Large intestine (tissue), 12 donors: ENCODE measurements around the gene ARHGAP24. TPM values are rescaled to one million over a fixed set of nuclear protein-coding genes. Genes with fewer than 3 reads are reported as not detected.

ENCODE experiments used
- DNase-seq, 2 donors: peaks; one replicate each; pipeline versions ENCODE4 v3.0.0 to v3.0.0-alpha.2; 2013
- H3K27ac ChIP-seq: one replicate; pipeline ENCODE4 v1.5.1; 2013; ENCODE audit warnings: low read length
- H3K27me3 ChIP-seq: 2 replicates; pipeline ENCODE4 v1.6.1; 2013; ENCODE audit warnings: low read length; ENCODE audit not compliant: control insufficient read depth, insufficient read depth
- H3K36me3 ChIP-seq: 2 replicates; pipeline ENCODE4 v1.6.1; 2013; ENCODE audit warnings: low read length; ENCODE audit not compliant: control insufficient read depth, insufficient read depth
- H3K4me1 ChIP-seq: one replicate; pipeline ENCODE4 v1.6.1; 2013; ENCODE audit warnings: low read length; ENCODE audit not compliant: control insufficient read depth, insufficient read depth
- H3K4me3 ChIP-seq: one replicate; pipeline ENCODE4 v1.5.1; 2013; ENCODE audit warnings: low read length
- H3K9me3 ChIP-seq: one replicate; pipeline ENCODE4 v1.6.1; 2013; ENCODE audit warnings: mild to moderate bottlenecking, low read depth, low read length, moderate library complexity; ENCODE audit not compliant: control insufficient read depth
- WGBS: methylation state at CpG from one replicate; pipeline ENCODE4 v1.1.5; 2013; ENCODE audit warnings: low lambda C conversion rate; ENCODE audit not compliant: insufficient coverage; 5-methylcytosine and 5-hydroxymethylcytosine counted together
- long read RNA-seq, 11 donors: transcript quantifications; one replicate each; lab custom pipeline, GENCODE V29; 2026
- polyA plus RNA-seq: library from polyadenylated mRNA; unstranded; fragments of 120-200 nt; gene quantifications from one replicate; pipeline ENCODE4 v1.2.1, GENCODE V29; 2013

Gene ARHGAP24
- 6.7 TPM for polyA plus RNA-seq
- long read RNA-seq, donor 1, partial matches to known transcripts = 0 of 2 reads
- long read RNA-seq, donor 1, other reads (novel, unspliced or antisense) = 0 of 2 reads
- long read RNA-seq, donor 2 = 0 reads
- long read RNA-seq, donor 3 = 0 reads
- long read RNA-seq, donor 4 = 0 reads
- long read RNA-seq, donor 5, partial matches to known transcripts = 0 of 1 reads
- long read RNA-seq, donor 5, other reads (novel, unspliced or antisense) = 0 of 1 reads
- long read RNA-seq, donor 6, full-length matches to known transcripts = 2 of 2 reads
- long read RNA-seq, donor 6, partial matches to known transcripts = 0 of 2 reads
- long read RNA-seq, donor 6, other reads (novel, unspliced or antisense) = 0 of 2 reads
- long read RNA-seq, donor 7, partial matches to known transcripts = 0 of 1 reads
- long read RNA-seq, donor 7, other reads (novel, unspliced or antisense) = 0 of 1 reads
- long read RNA-seq, donor 8, partial matches to known transcripts = 0 of 1 reads
- long read RNA-seq, donor 8, other reads (novel, unspliced or antisense) = 0 of 1 reads
- long read RNA-seq, donor 9, partial matches to known transcripts = 0 of 1 reads
- long read RNA-seq, donor 9, other reads (novel, unspliced or antisense) = 0 of 1 reads
- long read RNA-seq, donor 10, partial matches to known transcripts = 0 of 2 reads
- long read RNA-seq, donor 10, other reads (novel, unspliced or antisense) = 0 of 2 reads
- long read RNA-seq, donor 11 = 0 reads

DNA sequence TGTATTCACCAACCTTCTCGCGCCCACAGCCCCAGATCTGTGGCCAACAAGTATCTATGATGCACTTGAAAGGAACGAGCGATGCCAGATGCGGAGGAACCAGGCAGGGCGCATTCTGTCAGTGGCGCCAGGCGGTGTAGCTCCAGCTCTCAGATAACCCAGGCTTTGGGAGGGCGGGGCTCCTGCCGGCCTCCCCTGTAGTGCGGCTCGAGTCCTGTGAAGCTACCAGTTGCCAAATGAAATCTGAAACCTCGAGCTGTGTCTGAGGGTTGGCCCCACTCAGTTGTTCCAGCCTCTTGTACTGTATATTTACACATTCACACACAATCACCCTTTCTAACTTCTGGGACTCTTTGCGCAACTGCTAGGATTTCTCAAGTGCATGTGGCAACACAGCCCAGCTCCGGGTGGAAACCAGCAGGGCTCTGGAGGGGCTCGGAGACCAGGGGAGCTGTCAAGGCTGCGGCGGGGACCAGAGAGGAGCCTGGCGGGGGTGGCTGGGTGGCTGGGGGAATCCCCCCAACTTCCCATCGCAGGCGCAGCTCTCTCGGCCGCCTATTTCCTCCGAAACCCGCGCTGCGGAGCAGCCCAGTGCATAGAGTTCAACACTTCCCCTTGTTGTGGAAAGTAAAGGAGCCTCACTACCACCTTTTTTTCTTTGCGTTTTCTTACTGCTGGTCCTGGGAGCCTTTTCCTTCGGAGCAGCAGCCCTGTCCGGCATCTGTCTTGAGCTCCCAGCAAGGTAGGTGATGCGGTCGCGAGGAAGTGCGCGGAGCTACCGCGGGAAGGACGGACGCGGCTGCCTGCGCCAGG is at the start of gene ARHGAP24:
ARHGAP24 (plus strand) TSS at position 333 of the 813 bp plus-strand sequence.
- Histone ChIP-seq H3K27me3 (peaks cover 3% of the 10 kb centered on the region), H3K27ac (peak within 1 kb of the TSS; percentile 26), H3K4me1 (peaks cover 3% of the 10 kb centered on the region), H3K4me3 (peak within 1 kb of the TSS; percentile 44), H3K9me3 (no peaks in the 10 kb centered on the region), H3K36me3 (no peaks in the 10 kb centered on the region)
- no CpG with 5 or more reads among the region's 41 CpGs for WGBS
- DNase-seq = peak; percentile 64 to 82

- DNase-seq = no peak
- Histone ChIP-seq H3K36me3 (no peaks in the 10 kb centered on the region), H3K4me1 (no peaks in the 10 kb centered on the region), H3K27me3 (no peaks in the 10 kb centered on the region), H3K4me3 (no peak overlapping the region), H3K9me3 (no peaks in the 10 kb centered on the region), H3K27ac (no peak overlapping the region)
- no CpG with 5 or more reads among the region's 3 CpGs for WGBS
Measured at GRCh38 chr4:85426366-85426765, 48.6 kb upstream of the ARHGAP24 start.

DNA sequence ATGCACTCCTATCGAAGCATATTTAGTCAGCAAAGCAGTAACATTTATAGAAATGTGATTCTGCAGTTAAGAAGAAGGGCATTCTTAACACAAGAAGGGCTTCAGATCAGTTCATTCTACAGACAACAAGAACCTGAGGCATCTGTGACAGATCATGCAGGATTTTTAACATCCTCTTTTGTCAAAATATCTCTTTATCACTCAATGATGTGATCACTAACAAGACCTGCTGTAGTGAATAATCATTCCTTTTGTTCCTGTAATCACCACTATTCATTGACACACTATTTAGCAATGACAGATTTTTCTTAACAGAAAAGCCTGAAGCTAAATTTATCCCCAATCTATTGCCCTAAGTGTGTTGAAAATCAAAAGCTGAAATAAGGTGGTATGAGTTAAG is 47.8 kb upstream of the ARHGAP24 start:
- Histone ChIP-seq H3K27ac (no peak overlapping the region), H3K27me3 (no peaks in the 10 kb centered on the region), H3K4me3 (no peak overlapping the region), H3K4me1 (no peaks in the 10 kb centered on the region), H3K9me3 (no peaks in the 10 kb centered on the region), H3K36me3 (no peaks in the 10 kb centered on the region)
- no peak for DNase-seq
- WGBS = no CpG with 5 or more reads among the region's 1 CpG

DNA sequence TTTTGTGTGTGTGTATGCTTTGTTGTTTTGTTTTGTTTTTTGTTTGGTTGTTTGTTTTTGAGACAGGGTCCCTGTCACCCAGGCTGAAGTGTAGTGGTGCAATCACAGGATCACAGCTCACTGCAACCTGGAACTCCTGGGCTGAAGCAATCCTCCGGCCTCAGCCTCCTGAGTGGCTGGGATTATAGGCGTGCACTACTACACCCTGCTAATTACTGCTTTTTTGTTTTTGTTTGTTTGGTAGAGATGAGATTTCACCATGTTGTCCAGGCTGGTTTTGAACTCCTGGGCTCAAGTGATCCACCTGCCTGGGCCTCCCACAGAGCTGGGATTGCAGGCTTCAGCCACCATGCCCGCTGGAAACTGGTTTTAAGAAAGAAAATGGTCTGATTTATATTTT is 44.7 kb upstream of the ARHGAP24 start:
- no peaks in the 10 kb centered on the region for H3K4me1 ChIP-seq
- H3K4me3 ChIP-seq = no peak overlapping the region
- no peaks in the 10 kb centered on the region for H3K9me3 ChIP-seq
- no peak for DNase-seq
- no CpG with 5 or more reads among the region's 3 CpGs for WGBS
- no peaks in the 10 kb centered on the region for H3K36me3 ChIP-seq
- H3K27ac ChIP-seq = no peak overlapping the region
- no peaks in the 10 kb centered on the region for H3K27me3 ChIP-seq

GRCh38 chr4:85430697-85431096 is 44.3 kb upstream of the ARHGAP24 start:
- WGBS = no CpG with 5 or more reads among the region's 5 CpGs
- DNase-seq = no peak

DNA sequence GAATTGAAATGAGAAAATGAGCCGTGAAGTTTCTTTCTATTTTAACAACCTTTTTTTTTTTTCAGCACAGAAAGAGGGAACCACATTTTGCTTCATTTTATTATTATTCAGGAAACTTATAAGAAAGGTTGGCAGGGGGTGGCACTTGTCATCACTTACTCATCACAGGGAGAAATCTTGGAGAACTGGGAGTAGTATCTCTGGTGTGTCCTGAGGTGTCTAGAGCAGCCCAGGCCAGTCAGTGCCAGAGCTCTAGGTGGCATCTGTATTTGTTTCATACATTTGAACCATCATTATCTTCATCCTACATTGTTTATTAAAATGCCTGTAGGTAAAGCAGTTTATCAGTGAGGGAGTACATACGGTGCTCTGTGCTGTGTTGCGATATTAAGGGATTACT is 43.8 kb upstream of the ARHGAP24 start:
- no peak for DNase-seq
- WGBS = 60% methylated on average over 1 of the region's 3 CpGs
- H3K27me3 ChIP-seq = no peaks in the 10 kb centered on the region
- no peak overlapping the region for H3K27ac ChIP-seq
- H3K4me3 ChIP-seq = no peak overlapping the region
- H3K36me3 ChIP-seq = no peaks in the 10 kb centered on the region
- H3K4me1 ChIP-seq = no peaks in the 10 kb centered on the region
- no peaks in the 10 kb centered on the region for H3K9me3 ChIP-seq

More at GRCh38 chr4:85430697-85431096, 44.3 kb upstream of the ARHGAP24 start:
- H3K27me3 ChIP-seq = no peaks in the 10 kb centered on the region
- H3K36me3 ChIP-seq = no peaks in the 10 kb centered on the region
- no peak overlapping the region for H3K27ac ChIP-seq
- H3K4me1 ChIP-seq = no peaks in the 10 kb centered on the region
- no peaks in the 10 kb centered on the region for H3K9me3 ChIP-seq
- no peak overlapping the region for H3K4me3 ChIP-seq

DNA sequence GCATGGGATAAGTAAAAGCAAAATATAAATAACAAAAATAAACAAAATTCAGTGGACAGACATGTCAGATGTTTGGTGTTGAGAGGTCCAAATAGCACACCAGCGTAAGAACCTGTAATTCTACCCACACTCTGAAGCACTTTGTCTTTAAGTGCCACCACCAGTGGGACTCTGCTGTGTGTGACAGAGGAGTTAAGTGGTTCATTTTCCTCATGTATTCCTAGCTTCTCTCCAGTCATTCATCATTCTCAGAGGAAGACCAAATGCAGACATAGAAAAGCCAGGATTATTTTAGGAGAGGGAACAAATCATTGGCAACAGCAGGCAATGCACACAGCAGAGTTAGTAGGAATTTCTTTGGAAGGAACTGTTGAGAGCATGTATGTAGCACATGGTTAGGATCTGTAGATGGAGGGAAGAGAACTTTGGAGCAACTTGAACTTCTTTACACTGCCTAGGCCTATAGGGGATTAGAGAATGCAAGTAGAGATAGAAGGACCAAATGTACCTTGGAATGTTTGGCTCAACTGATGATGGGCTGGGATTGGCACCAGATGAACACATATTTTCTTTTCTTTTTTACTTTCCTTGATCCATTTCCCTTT is 43.0 kb upstream of the ARHGAP24 start:
- Histone ChIP-seq H3K9me3 (no peaks in the 10 kb centered on the region), H3K27ac (no peak overlapping the region), H3K4me1 (no peaks in the 10 kb centered on the region), H3K4me3 (no peak overlapping the region), H3K27me3 (no peaks in the 10 kb centered on the region), H3K36me3 (no peaks in the 10 kb centered on the region)
- no peak for DNase-seq
- no CpG with 5 or more reads among the region's 1 CpG for WGBS

- H3K9me3 ChIP-seq = no peaks in the 10 kb centered on the region
- H3K4me1 ChIP-seq = no peaks in the 10 kb centered on the region
- H3K36me3 ChIP-seq = no peaks in the 10 kb centered on the region
- no peak overlapping the region for H3K4me3 ChIP-seq
- no peaks in the 10 kb centered on the region for H3K27me3 ChIP-seq
- no CpG with 5 or more reads among the region's 1 CpG for WGBS
- no peak for DNase-seq
- no peak overlapping the region for H3K27ac ChIP-seq
Measured at GRCh38 chr4:85445050-85445639, 29.8 kb upstream of the ARHGAP24 start.

DNA sequence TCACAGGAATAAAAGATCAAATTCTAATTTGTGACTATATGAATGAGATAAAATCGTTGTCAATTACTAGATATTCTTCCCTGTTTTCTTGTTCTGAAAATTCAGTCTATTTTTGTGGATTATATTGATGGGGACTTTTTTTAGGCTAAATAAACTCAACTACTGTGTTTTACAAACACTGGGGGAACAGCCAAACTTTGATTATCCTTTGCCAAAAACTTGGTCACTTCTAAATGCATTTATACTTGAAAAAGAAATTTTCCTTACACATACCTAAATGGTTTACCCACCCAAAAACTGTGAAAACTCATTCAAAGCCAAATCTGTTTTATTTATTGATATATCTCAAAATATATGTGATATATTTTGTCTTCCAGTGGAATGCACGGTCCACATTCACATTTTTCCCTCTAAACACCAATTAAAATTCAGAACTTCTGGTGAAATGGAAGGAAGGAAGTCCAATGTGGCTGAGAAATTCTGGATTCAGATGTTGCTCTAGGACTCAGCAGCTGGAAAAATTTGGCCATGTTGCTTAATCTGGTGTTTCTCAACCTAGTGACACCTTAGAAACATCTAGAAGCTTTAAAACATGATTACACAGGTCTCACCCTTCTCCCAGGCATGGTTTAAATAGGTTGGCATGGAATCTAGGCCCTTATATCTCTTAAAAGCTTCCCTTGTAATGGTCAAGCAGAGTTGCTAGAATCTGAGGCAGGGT is 28.6 kb upstream of the ARHGAP24 start:
- no peak overlapping the region for H3K4me3 ChIP-seq
- no peaks in the 10 kb centered on the region for H3K4me1 ChIP-seq
- no peak overlapping the region for H3K27ac ChIP-seq
- 80% methylated on average over 1 of the region's 2 CpGs for WGBS
- H3K27me3 ChIP-seq = no peaks in the 10 kb centered on the region
- H3K36me3 ChIP-seq = no peaks in the 10 kb centered on the region
- no peak for DNase-seq
- H3K9me3 ChIP-seq = no peaks in the 10 kb centered on the region
